Measurements from ENCODE around the gene SPIN2B.
"Not testable (repeated sequence)": the region's sequence is repeated elsewhere in the genome, so short reads cannot be mapped to it uniquely, and the experiment has no call there.

DNA sequence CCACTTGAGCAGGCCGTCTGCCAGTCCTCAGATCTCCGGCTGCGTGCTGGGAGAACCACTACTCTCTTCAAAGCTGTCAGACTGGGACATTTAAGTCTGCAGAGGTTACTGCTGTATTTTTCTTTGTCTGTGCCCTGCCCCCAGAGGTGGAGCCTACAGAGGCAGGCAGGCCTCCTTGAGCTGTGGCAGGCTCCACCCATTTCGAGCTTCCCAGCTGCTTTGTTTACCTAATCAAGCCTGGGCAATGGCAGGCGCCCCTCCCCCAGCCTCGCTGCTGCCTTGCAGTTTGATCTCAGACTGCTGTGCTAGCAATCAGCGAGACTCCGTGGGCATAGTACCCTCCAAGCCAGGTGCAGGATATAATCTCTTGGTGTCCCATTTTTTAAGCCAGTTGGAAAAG is 30.9 kb upstream of the SPIN2B start:
- TF ChIP-seq, protein P1, sequence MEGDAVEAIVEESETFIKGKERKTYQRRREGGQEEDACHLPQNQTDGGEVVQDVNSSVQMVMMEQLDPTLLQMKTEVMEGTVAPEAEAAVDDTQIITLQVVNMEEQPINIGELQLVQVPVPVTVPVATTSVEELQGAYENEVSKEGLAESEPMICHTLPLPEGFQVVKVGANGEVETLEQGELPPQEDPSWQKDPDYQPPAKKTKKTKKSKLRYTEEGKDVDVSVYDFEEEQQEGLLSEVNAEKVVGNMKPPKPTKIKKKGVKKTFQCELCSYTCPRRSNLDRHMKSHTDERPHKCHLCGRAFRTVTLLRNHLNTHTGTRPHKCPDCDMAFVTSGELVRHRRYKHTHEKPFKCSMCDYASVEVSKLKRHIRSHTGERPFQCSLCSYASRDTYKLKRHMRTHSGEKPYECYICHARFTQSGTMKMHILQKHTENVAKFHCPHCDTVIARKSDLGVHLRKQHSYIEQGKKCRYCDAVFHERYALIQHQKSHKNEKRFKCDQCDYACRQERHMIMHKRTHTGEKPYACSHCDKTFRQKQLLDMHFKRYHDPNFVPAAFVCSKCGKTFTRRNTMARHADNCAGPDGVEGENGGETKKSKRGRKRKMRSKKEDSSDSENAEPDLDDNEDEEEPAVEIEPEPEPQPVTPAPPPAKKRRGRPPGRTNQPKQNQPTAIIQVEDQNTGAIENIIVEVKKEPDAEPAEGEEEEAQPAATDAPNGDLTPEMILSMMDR (conservative IDR thresholded peaks at IDR 0.05 in 1 of 2, IDR thresholded peaks at IDR 0.05 in 1 of 2; ENCODE audit: low read depth in 1 of 2, low read length in 2 of 2), result not testable (repeated sequence)
- TF ChIP-seq EZH2 (IDR thresholded peaks at IDR 0.05; ENCODE audit: low read length, missing control alignments), result not testable (repeated sequence)
